Transverse colon (tissue), 3 donors: ENCODE data around the gene RDH8.

Source experiments
- POLR2A ChIP-seq: fragments of 450-650 bp; IDR thresholded peaks from one replicate; pipeline ENCODE4 v1.6.1; 2016; ENCODE audit warnings: antibody characterized with exemption, mild to moderate bottlenecking, moderate library complexity
- TF ChIP-seq, protein P1 (sequence below), 5 experiments: fragments of 200-600 bp in 3 of 5; fragments of 450-650 bp in 2 of 5; sonication (generic) in 3 of 5; IDR thresholded peaks; 1 replicate in 2 of 5; 2 replicates in 3 of 5; pipeline ENCODE4 v1.5.1; 2016 to 2017; ENCODE audit warnings: antibody characterized with exemption in 5 of 5, inconsistent platforms in 3 of 5, mild to moderate bottlenecking in 2 of 5, moderate library complexity in 1 of 5

DNA sequence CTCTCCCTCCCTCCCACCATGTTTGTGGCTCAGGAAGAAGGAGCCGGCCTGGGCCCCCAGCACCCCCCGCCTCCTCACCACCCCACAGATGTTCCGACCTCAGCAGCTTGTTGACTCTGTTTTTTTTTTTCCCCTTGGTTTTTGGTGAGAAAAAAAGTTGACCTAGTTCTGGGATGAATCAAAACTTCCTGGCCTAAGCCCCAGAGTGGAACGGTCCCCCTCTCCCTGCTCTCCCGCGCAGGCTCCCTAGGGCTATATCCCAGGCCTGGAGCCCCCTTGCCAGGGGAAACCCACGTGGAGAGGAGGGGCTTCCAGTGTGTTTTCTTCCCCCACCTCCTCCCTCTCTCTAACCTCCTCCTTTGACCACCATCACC is 7.0 kb upstream of the RDH8 start:
- TF ChIP-seq POLR2A: no peak
- TF ChIP-seq, protein P1, sequence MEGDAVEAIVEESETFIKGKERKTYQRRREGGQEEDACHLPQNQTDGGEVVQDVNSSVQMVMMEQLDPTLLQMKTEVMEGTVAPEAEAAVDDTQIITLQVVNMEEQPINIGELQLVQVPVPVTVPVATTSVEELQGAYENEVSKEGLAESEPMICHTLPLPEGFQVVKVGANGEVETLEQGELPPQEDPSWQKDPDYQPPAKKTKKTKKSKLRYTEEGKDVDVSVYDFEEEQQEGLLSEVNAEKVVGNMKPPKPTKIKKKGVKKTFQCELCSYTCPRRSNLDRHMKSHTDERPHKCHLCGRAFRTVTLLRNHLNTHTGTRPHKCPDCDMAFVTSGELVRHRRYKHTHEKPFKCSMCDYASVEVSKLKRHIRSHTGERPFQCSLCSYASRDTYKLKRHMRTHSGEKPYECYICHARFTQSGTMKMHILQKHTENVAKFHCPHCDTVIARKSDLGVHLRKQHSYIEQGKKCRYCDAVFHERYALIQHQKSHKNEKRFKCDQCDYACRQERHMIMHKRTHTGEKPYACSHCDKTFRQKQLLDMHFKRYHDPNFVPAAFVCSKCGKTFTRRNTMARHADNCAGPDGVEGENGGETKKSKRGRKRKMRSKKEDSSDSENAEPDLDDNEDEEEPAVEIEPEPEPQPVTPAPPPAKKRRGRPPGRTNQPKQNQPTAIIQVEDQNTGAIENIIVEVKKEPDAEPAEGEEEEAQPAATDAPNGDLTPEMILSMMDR (IDR thresholded peaks at IDR 0.05): no peak
